Measurements from ENCODE around the gene PRXL2B.

- TF ChIP-seq, protein P1, sequence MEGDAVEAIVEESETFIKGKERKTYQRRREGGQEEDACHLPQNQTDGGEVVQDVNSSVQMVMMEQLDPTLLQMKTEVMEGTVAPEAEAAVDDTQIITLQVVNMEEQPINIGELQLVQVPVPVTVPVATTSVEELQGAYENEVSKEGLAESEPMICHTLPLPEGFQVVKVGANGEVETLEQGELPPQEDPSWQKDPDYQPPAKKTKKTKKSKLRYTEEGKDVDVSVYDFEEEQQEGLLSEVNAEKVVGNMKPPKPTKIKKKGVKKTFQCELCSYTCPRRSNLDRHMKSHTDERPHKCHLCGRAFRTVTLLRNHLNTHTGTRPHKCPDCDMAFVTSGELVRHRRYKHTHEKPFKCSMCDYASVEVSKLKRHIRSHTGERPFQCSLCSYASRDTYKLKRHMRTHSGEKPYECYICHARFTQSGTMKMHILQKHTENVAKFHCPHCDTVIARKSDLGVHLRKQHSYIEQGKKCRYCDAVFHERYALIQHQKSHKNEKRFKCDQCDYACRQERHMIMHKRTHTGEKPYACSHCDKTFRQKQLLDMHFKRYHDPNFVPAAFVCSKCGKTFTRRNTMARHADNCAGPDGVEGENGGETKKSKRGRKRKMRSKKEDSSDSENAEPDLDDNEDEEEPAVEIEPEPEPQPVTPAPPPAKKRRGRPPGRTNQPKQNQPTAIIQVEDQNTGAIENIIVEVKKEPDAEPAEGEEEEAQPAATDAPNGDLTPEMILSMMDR (IDR thresholded peaks at IDR 0.05; ENCODE audit: insufficient read depth, low read length): no peak
- TF ChIP-seq, protein P2, sequence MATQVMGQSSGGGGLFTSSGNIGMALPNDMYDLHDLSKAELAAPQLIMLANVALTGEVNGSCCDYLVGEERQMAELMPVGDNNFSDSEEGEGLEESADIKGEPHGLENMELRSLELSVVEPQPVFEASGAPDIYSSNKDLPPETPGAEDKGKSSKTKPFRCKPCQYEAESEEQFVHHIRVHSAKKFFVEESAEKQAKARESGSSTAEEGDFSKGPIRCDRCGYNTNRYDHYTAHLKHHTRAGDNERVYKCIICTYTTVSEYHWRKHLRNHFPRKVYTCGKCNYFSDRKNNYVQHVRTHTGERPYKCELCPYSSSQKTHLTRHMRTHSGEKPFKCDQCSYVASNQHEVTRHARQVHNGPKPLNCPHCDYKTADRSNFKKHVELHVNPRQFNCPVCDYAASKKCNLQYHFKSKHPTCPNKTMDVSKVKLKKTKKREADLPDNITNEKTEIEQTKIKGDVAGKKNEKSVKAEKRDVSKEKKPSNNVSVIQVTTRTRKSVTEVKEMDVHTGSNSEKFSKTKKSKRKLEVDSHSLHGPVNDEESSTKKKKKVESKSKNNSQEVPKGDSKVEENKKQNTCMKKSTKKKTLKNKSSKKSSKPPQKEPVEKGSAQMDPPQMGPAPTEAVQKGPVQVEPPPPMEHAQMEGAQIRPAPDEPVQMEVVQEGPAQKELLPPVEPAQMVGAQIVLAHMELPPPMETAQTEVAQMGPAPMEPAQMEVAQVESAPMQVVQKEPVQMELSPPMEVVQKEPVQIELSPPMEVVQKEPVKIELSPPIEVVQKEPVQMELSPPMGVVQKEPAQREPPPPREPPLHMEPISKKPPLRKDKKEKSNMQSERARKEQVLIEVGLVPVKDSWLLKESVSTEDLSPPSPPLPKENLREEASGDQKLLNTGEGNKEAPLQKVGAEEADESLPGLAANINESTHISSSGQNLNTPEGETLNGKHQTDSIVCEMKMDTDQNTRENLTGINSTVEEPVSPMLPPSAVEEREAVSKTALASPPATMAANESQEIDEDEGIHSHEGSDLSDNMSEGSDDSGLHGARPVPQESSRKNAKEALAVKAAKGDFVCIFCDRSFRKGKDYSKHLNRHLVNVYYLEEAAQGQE (IDR thresholded peaks at IDR 0.05; ENCODE audit: insufficient replicate concordance, low read depth): no peak
Observed at GRCh38 chr1:2561446-2561845, 25.1 kb upstream of the PRXL2B start.
